A673 (cell line): ENCODE results near the gene KISS1. TPM values are rescaled to one million over a fixed set of nuclear protein-coding genes. Genes with fewer than 3 reads are reported as not detected.

Experiments used
- BruUV-seq: library from RNA; stranded (reverse); fragments of 400-500 nt; replicated peaks from 2 replicates; lab custom pipeline; 2021; lab: Mats Ljungman, UMichigan
- CTCF ChIA-PET: fragments of 300-600 bp; sonication (Branson Sonifier 250); formaldehyde crosslinking; loops from one replicate; lab custom pipeline; 2022; ENCODE audit warnings: antibody characterized with exemption; lab: Charles Lee
- POLR2A ChIA-PET: fragments of 300-600 bp; sonication (Branson Sonifier 250); formaldehyde crosslinking; loops from one replicate; lab custom pipeline; 2022; ENCODE audit warnings: antibody characterized with exemption; ENCODE audit not compliant: low non-redundant PET; lab: Charles Lee
- DNase-seq: peaks from one replicate; pipeline ENCODE4 v3.0.0-alpha.2; 2015; ENCODE audit warnings: low spot score
- H3K27ac ChIP-seq: fragments of 200-600 bp; sonication (generic); 2 replicates; pipeline ENCODE4 v1.5.1; 2016; ENCODE audit warnings: mixed run types, low read depth, mild to moderate bottlenecking, mixed read lengths, antibody characterized with exemption, low read length; ENCODE audit not compliant: poor library complexity, severe bottlenecking
- H3K27me3 ChIP-seq: fragments of 200-600 bp; sonication (generic); replicated peaks from 2 replicates; pipeline ENCODE4 v1.6.1; 2017; ENCODE audit warnings: mixed run types, low read depth, mild to moderate bottlenecking, mixed read lengths, antibody characterized with exemption, low read length; ENCODE audit not compliant: insufficient read depth, poor library complexity
- H3K36me3 ChIP-seq: fragments of 200-600 bp; sonication (generic); 2 replicates; pipeline ENCODE4 v1.6.1; 2016; ENCODE audit warnings: mixed run types, mild to moderate bottlenecking, mixed read lengths, antibody characterized with exemption, low read length; ENCODE audit not compliant: insufficient read depth, poor library complexity, severe bottlenecking
- H3K4me1 ChIP-seq: fragments of 200-600 bp; sonication (generic); 2 replicates; pipeline ENCODE4 v1.6.1; 2017; ENCODE audit warnings: mixed run types, mild to moderate bottlenecking, mixed read lengths, antibody characterized with exemption, low read length; ENCODE audit not compliant: insufficient read depth, poor library complexity, severe bottlenecking
- H3K4me3 ChIP-seq: fragments of 200-600 bp; sonication (generic); 2 replicates; pipeline ENCODE4 v1.5.1; 2016; ENCODE audit warnings: low read depth, mixed run types, mild to moderate bottlenecking, mixed read lengths, low read length; ENCODE audit not compliant: poor library complexity, severe bottlenecking
- H3K9me3 ChIP-seq: fragments of 200-600 bp; sonication (generic); 2 replicates; pipeline ENCODE4 v1.6.1; 2016; ENCODE audit warnings: mixed run types, low read depth, mild to moderate bottlenecking, mixed read lengths, antibody characterized with exemption, low read length; ENCODE audit not compliant: poor library complexity, severe bottlenecking
- EZH2 ChIP-seq: fragments of 200-600 bp; sonication (generic); IDR thresholded peaks from 2 replicates; pipeline ENCODE4 v1.6.1; 2017; ENCODE audit warnings: borderline replicate concordance, low read depth, mild to moderate bottlenecking, mixed read lengths, antibody characterized with exemption, low read length; ENCODE audit not compliant: poor library complexity, severe bottlenecking
- intact Hi-C: fragments of 100-400 bp; cut with micrococcal nuclease; formaldehyde crosslinking; loops from one replicate; pipeline ENCODE4 v1.10.0; 2022; ENCODE audit not compliant: unreplicated experiment
- total RNA-seq: library from RNA; stranded (reverse); gene quantifications from 2 replicates; pipeline ENCODE4 v1.2.3, GENCODE V29; 2021
- TF ChIP-seq, protein P1 (sequence below): fragments of 300-800, 200-600 bp; sonication (generic); conservative IDR thresholded peaks from 2 replicates; pipeline ENCODE4 v1.5.1; 2017; ENCODE audit warnings: low read depth, mild to moderate bottlenecking, antibody characterized with exemption, low read length, moderate library complexity, mixed read lengths

KISS1 gene
- total RNA-seq, 1 experiment from 2014 or later: not detected

DNA sequence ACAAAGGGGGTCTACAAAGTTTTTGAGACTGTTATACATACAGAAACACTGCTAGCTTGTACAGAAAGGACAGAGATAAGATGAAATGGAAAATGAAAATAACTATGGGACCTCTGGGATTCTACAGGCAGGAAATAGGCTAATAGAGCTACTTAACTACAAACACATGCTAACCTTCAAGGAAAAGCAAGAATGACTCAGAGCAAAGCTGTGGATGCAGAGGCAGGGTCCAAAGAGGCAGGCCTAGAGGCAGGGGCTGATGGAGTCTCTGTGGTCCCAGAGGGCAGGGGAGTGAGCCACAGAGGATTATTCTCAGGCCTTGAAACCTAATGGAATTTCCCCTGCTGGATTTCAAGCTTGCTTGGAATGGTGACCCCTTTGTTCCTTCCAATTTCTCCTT, 36.2 kb upstream of the KISS1 start:
- Histone ChIP-seq H3K4me1 (no peaks in the 10 kb centered on the region), H3K36me3 (no peaks in the 10 kb centered on the region), H3K27ac (no peak overlapping the region), H3K4me3 (no peak overlapping the region), H3K9me3 (no peaks in the 10 kb centered on the region), H3K27me3 (no peaks in the 10 kb centered on the region)
- BruUV-seq: no TSS peak
- intact Hi-C loops: no loop called here
- peak; percentile 48 for DNase-seq
- POLR2A ChIA-PET: interaction anchor here (0.7 kb wide), 2 partner anchors 11 to 1183 kb away, joined by 3 to 5 read pairs; no protein-coding TSS in a partner anchor
- CTCF ChIA-PET: interaction anchor here (0.6 kb wide), 1 partner anchor 58 kb away, joined by 5 read pairs; no protein-coding TSS in a partner anchor
- TF ChIP-seq, protein P1, sequence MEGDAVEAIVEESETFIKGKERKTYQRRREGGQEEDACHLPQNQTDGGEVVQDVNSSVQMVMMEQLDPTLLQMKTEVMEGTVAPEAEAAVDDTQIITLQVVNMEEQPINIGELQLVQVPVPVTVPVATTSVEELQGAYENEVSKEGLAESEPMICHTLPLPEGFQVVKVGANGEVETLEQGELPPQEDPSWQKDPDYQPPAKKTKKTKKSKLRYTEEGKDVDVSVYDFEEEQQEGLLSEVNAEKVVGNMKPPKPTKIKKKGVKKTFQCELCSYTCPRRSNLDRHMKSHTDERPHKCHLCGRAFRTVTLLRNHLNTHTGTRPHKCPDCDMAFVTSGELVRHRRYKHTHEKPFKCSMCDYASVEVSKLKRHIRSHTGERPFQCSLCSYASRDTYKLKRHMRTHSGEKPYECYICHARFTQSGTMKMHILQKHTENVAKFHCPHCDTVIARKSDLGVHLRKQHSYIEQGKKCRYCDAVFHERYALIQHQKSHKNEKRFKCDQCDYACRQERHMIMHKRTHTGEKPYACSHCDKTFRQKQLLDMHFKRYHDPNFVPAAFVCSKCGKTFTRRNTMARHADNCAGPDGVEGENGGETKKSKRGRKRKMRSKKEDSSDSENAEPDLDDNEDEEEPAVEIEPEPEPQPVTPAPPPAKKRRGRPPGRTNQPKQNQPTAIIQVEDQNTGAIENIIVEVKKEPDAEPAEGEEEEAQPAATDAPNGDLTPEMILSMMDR: no peak
- no peak for TF ChIP-seq EZH2

DNA sequence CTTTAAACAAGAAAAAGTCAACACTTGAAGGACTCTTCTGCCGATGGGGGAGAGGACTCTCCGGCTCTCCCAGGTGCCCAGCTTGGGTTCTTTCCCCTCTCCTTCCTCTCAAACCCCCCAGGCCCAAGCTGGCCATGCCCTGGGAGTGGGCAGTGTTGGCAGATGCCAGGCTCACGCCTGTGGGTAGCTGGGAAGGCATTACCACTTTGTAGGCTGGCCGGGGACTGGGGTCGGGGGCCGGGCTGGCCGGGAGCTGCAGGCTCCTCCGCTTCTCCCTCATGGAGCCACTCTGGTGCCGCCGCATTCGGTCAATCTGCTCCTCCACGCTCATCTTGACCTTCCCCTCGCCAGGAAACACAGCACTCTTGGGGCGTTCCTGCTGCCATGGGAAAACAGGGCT, 33.9 kb upstream of the KISS1 start:
- POLR2A ChIA-PET: no interaction called here
- intact Hi-C loops: no loop called here
- BruUV-seq: no TSS peak

DNA sequence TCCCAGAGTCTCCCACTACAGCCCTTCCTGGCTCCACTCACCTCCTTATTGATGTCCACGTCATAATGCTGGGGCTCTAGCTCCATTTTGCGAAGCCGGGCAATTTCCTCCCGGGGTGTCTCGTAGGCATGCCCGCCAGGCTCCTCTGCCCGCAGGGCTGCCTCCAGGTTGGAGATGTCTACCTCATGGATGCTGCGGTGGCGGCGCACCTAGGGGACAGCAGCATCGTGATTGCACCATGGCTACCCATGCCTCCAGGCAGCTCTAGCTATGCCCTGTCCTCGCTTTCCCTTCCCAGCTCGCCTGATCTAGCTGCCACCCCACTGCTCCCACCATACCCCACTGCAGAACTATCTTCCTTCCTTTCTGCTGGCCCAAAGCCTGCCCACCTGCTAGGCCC, 32.6 kb upstream of the KISS1 start:
- CTCF ChIA-PET: no interaction called here
- no peak for DNase-seq
- no peak for TF ChIP-seq EZH2
- TF ChIP-seq, protein P1: no peak
- H3K27me3 ChIP-seq: no peaks in the 10 kb centered on the region
- POLR2A ChIA-PET: no interaction called here
- no peak overlapping the region for H3K27ac ChIP-seq
- no peaks in the 10 kb centered on the region for H3K4me1 ChIP-seq
- no peak overlapping the region for H3K4me3 ChIP-seq
- intact Hi-C loops: no loop called here
- H3K9me3 ChIP-seq: no peaks in the 10 kb centered on the region
- no TSS peak for BruUV-seq
- no peaks in the 10 kb centered on the region for H3K36me3 ChIP-seq

More for the DNA sequence above, 33.9 kb upstream of the KISS1 start:
- Histone ChIP-seq H3K4me3 (no peak overlapping the region), H3K9me3 (no peaks in the 10 kb centered on the region), H3K4me1 (no peaks in the 10 kb centered on the region), H3K27ac (no peak overlapping the region), H3K36me3 (no peaks in the 10 kb centered on the region), H3K27me3 (no peaks in the 10 kb centered on the region)
- CTCF ChIA-PET: interaction anchor here (0.6 kb wide), 1 partner anchor 42 kb away, joined by 4 read pairs; no protein-coding TSS in a partner anchor
- no peak for DNase-seq
- TF ChIP-seq, protein P1: no peak
- no peak for TF ChIP-seq EZH2
